ENCODE data around the gene FBXL20.
"Not testable (repeated sequence)": the region's sequence is repeated elsewhere in the genome, so short reads cannot be mapped to it uniquely, and the experiment has no call there.

Gene FBXL20, protein sequence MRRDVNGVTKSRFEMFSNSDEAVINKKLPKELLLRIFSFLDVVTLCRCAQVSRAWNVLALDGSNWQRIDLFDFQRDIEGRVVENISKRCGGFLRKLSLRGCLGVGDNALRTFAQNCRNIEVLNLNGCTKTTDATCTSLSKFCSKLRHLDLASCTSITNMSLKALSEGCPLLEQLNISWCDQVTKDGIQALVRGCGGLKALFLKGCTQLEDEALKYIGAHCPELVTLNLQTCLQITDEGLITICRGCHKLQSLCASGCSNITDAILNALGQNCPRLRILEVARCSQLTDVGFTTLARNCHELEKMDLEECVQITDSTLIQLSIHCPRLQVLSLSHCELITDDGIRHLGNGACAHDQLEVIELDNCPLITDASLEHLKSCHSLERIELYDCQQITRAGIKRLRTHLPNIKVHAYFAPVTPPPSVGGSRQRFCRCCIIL
- long read RNA-seq, donor 1, full-length matches to known transcripts, result 1 of 1 reads
- long read RNA-seq, donor 1, partial matches to known transcripts, result 0 of 1 reads
- long read RNA-seq, donor 1, other reads (novel, unspliced or antisense), result 0 of 1 reads
- long read RNA-seq, donor 2, full-length matches to known transcripts, result 1 of 6 reads
- long read RNA-seq, donor 2, partial matches to known transcripts, result 5 of 6 reads
- long read RNA-seq, donor 2, other reads (novel, unspliced or antisense), result 0 of 6 reads
- long read RNA-seq, donor 3, partial matches to known transcripts, result 5 of 5 reads
- long read RNA-seq, donor 3, other reads (novel, unspliced or antisense), result 0 of 5 reads
- long read RNA-seq, donor 4, full-length matches to known transcripts, result 4 of 4 reads
- long read RNA-seq, donor 4, partial matches to known transcripts, result 0 of 4 reads
- long read RNA-seq, donor 4, other reads (novel, unspliced or antisense), result 0 of 4 reads
- long read RNA-seq, donor 5, result 0 reads
- long read RNA-seq, donor 6, partial matches to known transcripts, result 0 of 2 reads
- long read RNA-seq, donor 6, other reads (novel, unspliced or antisense), result 0 of 2 reads
- long read RNA-seq, donor 7, result 0 reads
- long read RNA-seq, donor 8, full-length matches to known transcripts, result 1 of 1 reads
- long read RNA-seq, donor 8, partial matches to known transcripts, result 0 of 1 reads
- long read RNA-seq, donor 8, other reads (novel, unspliced or antisense), result 0 of 1 reads

GRCh38 chr17:39401412-39402243 lies at the start of gene FBXL20:
FBXL20 (minus strand) TSS chr17:39401626; CDS start chr17:39401402, 224 bp downstream.
- DNase-seq, result peak; percentile 97

- DNase-seq, result peak; percentile 86
Measured at GRCh38 chr17:39450847-39451581, 49.6 kb upstream of the FBXL20 start, which contains the start of gene MED1. MED1 (minus strand) TSS chr17:39451263; CDS start chr17:39451062, 201 bp downstream.

- no peak for DNase-seq
Measured at GRCh38 chr17:39450051-39450450, 48.6 kb upstream of the FBXL20 start.

- DNase-seq, result no peak
Measured at GRCh38 chr17:39447561-39447960, 46.1 kb upstream of the FBXL20 start.

- no peak for DNase-seq
Measured at GRCh38 chr17:39443326-39443725, 41.9 kb upstream of the FBXL20 start.

DNA sequence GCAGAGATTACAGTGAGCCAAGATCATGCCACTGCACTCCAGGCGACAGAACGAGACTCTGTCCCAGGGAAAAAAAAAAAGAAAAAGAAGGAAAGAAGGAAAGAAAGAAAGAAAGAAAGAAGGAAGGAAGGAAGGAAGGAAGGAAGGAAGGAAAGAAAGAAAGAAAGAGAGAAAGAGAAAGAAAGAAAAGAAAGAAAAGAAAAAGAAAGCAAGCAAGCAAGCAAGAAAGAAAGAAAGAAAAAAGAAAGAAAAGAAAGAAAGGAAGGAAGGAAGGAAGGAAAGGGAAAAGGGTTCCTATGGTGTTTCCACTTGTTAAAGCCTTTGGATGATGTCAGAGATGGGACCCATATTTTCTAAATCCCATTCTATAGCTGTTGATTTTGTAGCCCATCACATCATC lies 38.4 kb upstream of the FBXL20 start:
- DNase-seq, result not testable (repeated sequence)

GRCh38 chr17:39429600-39429999 lies 28.2 kb upstream of the FBXL20 start:
- no peak for DNase-seq

DNA sequence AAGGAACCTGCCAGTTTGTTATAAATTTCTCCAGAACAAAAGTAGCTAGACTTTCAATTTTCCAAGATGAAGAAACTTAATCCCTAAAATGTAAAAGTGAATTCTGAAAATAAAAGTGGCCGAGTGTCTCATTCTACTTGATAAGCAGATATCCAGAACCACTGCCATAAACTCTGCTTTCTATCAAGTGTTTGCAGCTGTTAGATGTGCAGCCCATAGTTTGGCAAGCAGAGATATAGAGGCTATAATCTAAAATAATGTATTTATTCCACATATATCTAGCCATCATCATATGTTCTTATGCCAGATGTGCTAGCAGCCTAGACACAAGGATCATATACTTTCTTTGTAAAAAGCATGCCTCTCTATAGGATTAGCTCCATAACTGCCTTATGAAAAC lies 14.7 kb upstream of the FBXL20 start:
- no peak for DNase-seq

GRCh38 chr17:39410279-39410678 lies 8.9 kb upstream of the FBXL20 start:
- DNase-seq, result no peak

- no peak for DNase-seq
Measured at GRCh38 chr17:39408360-39408759, 6.9 kb upstream of the FBXL20 start.

DNA sequence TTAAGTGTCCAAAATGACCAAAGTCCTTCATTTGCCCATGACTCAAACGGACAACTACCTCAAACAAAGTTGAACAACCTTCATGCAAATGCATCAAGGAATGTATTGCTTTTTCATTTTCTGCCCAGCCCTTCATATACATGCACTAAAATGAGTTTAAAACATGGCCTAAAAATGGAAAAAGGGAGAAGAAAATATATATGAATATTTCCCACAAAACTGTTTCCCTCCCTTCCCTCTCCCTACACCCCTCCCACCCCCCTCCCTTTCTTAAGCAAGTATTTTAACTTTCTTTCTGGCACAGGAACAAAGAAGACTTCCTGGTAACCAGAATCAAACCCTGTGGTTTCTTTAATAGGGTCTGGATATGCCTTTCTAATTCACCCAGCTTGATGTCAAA lies 5.5 kb upstream of the FBXL20 start:
- DNase-seq, result no peak

GRCh38 chr17:39405436-39405835 lies 4.0 kb upstream of the FBXL20 start:
- no peak for DNase-seq

- DNase-seq, result no peak
Measured at GRCh38 chr17:39404542-39405378, 3.3 kb upstream of the FBXL20 start.

- DNase-seq, result no peak
Measured at GRCh38 chr17:39402890-39403605, 1.6 kb upstream of the FBXL20 start.

DNA sequence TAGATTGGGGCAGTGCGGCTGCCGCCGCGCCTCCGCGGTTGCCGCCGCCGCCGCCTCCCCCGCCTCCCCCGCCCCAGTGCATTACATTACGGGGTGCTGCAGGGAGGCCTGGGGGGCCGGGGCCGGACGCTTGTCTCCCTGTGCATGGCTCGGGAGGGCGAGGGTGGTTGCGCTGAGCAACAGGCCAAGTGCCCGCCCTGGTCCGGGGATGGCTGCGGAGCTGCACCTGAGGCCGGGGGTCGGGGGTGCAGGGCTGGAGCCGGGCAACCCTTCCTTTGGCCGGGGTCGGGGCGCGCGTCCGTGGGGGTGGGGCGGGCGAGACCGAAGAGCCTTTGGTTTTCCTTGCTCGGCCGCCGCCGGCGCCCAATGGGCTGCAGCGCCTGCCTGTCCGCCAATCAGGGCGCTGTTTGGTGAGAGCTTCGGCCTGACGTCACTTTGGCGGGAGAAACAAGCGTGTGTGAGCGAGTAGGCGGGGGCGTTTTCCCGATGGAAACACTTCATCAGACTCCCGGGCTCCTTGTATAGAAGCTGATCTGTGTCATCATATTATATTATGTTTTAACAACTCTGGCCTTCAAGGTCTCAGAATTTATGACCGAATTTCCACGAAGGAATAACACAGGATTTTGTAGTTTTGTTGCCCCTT lies 941 bp upstream of the FBXL20 start:
- peak; percentile 54 for DNase-seq

- DNase-seq, result no peak
Measured at GRCh38 chr17:39400547-39401411, 647 bp downstream of the FBXL20 start.

GRCh38 chr17:39399791-39400190 lies 1.6 kb downstream of the FBXL20 start:
- no peak for DNase-seq

GRCh38 chr17:39393736-39394135 lies 7.7 kb downstream of the FBXL20 start:
- DNase-seq, result no peak

All from right kidney (tissue), 9 donors.